Stimulated activated CD8-positive, alpha-beta memory T cell treated with anti-CD3 and anti-CD28 coated beads, Interleukin-4, amount 100 ng/mL, for 48 hours (primary cell): Measurements from ENCODE around the gene IFNL2.
"Not testable (repeated sequence)": the region's sequence is repeated elsewhere in the genome, so short reads cannot be mapped to it uniquely, and the experiment has no call there.

Experiments
- DNase-seq: peaks from one replicate; pipeline ENCODE4 v3.0.0-alpha.2; 2020

IFNL2 gene

DNA sequence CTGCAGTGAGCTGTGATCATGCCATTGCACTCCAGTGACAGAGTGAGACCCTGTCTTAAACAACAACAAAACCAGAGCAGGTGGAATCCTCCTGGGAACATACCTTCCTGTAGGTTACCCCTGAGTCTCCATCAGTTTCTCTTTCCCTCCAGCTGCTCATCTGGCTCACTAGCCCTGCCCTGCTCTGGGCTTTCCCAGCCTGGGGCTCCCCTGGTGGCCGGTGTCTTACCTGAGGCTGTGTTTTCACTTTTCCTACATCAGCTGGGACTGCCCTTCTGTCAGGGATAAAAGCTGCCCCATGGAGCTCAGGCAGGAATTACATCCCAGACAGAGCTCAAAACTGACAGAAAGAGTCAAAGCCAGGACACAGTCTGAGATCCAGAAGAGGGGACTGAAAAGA, at the start of gene IFNL2:
IFNL2 (plus strand) TSS at position 312 of the 400 bp plus-strand sequence. CDS start 173 bp downstream, outside the sequence.
- DNase-seq: not testable (repeated sequence)

DNA sequence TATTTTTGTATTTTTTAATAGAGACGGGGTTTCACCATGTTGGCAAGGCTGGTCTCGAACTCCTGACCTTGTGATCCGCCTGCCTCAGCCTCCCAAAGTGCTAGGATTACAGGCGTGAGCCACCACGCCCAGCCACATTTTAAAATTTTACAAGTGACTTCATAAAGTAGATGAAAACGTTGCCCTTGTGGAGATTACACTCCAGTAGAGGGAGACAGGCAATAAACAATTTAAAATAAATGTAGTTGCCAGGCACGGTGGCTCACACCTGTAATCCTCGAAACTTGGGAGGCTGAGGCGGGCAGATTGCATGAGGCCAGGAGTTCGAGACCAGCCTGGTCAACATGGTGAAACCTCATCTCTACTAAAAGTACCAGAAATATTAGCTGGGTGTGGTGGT, 49.1 kb upstream of the IFNL2 start:
- not testable (repeated sequence) for DNase-seq

GRCh38 chr19:39223703-39224279, 44.4 kb upstream of the IFNL2 start:
- DNase-seq: peak; percentile 32

DNA sequence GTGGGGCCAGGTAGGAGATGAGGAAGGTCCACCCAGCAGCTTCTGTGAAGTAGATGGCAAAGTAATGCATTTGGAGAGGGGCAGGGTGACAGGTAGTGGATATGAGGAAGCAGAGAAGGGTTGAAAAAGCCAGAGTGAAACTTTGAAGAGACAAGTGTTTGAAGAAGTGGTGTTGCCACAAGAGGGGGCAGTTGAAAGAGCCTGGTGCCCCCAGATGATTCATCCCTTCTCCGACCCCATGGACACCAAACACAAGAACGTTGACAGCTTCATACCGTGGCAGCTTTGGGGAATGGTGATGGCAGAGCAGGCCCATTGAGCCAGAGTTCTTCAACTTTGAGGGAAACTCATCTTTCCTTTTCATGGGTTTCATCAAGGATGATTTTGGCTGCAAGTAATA, 43.3 kb upstream of the IFNL2 start:
- DNase-seq: no peak

- DNase-seq: no peak
Observed at GRCh38 chr19:39230096-39230764, 38.0 kb upstream of the IFNL2 start.

DNA sequence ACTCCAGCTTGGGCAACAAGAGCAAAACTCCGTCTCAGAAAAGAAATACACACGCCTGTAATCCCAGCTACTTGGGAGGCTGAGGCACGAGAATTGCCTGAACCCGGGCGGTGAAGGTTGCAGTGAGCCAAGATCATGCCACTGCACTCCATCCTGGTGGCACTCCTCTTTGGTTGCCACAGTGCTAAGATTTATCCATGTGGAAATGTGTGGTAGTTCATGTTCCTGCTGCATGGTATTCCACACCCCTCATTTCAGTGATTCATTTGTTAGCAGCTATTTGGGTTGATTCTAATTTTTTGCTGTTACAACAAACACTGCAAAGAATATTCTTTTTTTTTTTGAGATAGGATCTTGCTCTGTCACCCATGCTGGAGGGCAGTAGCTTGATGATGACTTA, 35.5 kb upstream of the IFNL2 start:
- DNase-seq: no peak

GRCh38 chr19:39236527-39236926, 31.7 kb upstream of the IFNL2 start:
- peak; percentile 56 for DNase-seq

GRCh38 chr19:39237200-39238184, 30.7 kb upstream of the IFNL2 start:
- DNase-seq: peak; percentile 64

- no peak for DNase-seq
Observed at GRCh38 chr19:39238209-39238608, 30.0 kb upstream of the IFNL2 start.

GRCh38 chr19:39238944-39239343, 29.3 kb upstream of the IFNL2 start:
- DNase-seq: no peak

- no peak for DNase-seq
Observed at GRCh38 chr19:39240421-39240820, 27.8 kb upstream of the IFNL2 start.

DNA sequence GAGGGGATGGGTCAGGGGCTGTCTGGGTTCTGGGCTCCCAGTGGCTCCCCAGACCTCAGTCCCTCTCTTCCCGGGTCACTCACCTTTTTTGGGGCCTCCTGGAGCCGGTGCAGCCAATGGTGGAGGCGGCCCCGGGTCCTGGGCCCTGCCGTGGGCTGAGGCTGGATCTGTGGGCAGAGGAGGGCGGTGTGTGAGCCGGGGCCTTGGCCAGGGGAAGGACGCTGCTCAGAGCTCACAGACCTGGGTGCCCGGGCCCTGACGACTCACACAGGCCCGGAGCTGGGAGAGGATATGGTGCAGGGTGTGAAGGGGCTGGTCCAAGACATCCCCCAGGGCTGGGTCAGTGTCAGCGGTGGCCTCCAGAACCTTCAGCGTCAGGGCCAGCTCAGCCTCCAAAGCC, 24.5 kb upstream of the IFNL2 start:
- not testable (repeated sequence) for DNase-seq

GRCh38 chr19:39244410-39245100, 23.6 kb upstream of the IFNL2 start, which contains the start of gene IFNL3:
Gene IFNL3 (minus strand): TSS chr19:39245006. CDS start chr19:39244967, 39 bp downstream.
- not testable (repeated sequence) for DNase-seq

DNA sequence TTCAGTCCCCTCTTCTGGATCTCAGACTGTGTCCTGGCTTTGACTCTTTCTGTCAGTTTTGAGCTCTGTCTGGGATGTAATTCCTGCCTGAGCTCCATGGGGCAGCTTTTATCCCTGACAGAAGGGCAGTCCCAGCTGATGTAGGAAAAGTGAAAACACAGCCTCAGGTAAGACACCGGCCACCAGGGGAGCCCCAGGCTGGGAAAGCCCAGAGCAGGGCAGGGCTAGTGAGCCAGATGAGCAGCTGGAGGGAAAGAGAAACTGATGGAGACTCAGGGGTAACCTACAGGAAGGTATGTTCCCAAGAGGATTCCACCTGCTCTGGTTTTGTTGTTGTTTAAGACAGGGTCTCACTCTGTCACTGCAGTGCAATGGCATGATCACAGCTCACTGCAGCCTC, 23.0 kb upstream of the IFNL2 start:
- DNase-seq: not testable (repeated sequence)

- peak; percentile 62 for DNase-seq
Observed at GRCh38 chr19:39246951-39247669, 21.1 kb upstream of the IFNL2 start.

- no peak for DNase-seq
Observed at GRCh38 chr19:39247701-39248664, 20.2 kb upstream of the IFNL2 start.

DNA sequence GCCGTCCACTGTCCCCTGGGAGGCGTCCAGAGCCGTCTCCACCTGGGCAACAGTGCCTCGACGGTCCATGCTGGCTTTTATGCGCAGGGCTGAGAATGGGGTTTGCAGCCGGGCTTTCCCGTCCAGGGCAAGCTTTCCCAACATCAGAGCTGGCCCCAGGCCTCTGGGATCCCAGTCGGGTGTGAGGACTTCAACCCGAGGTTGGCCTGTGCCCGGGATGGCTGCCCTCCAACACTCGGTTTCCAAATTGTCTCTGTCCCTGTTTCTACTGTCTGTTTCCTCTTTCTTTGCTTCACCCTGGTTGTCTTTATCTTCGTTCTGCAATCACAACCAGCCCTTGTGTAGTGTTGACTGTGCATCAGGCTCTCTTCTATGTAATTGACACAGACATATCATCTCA, 19.4 kb upstream of the IFNL2 start, which contains the start of gene IFNL4:
IFNL4 (minus strand) TSS at position 51 of the 400 bp plus-strand sequence.
- DNase-seq: no peak

DNA sequence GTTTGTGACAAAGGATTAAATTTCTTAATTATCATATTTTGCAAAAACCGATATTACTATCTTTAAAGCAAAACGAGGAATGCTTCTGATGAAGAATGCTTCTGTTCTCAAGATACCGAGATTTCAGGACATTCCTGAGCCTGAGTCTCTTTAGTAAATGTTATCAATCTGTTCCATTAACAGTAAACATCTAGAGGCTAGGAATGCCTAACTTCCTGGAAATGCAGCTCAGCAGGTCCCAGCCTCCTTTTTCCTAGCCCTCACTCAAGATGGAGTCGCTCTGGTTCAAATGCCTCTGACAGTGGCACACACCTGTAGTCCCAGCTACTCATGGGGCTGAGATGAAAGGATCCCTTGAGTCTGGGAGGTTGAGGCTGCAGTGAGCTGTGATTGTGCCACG, 17.1 kb upstream of the IFNL2 start:
- no peak for DNase-seq

- no peak for DNase-seq
Observed at GRCh38 chr19:39251846-39252245, 16.4 kb upstream of the IFNL2 start.

DNA sequence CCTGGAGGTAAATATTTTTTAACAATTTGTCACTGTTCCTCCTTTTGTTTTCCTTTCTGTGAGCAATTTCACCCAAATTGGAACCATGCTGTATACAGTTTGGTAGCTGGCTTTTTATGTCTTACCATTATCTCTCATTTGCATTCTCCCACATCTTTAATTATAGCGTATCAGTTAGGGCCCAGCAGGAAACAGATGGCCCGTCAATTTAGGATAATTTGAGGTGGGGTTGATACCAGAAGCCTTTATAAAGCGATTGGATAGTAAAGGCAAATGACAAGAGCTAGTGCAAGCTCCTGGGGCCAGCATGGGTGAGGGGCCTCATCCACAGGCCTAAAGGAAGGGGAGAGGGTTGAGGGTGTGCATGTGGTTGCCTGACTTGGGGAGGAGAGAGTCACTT, 15.7 kb upstream of the IFNL2 start:
- DNase-seq: no peak
